Renal cortical epithelial cell (primary cell): Measurements from ENCODE around the gene KRT2. TPM values are rescaled to one million over a fixed set of nuclear protein-coding genes. Genes with fewer than 3 reads are reported as not detected.

Experiments
- DNase-seq: peaks from one replicate; pipeline ENCODE4 v3.0.0-alpha.2; 2011; ENCODE audit warnings: low read depth
- total RNA-seq: library from RNA; depleted of rRNA; stranded (reverse); fragments of >200 nt; gene quantifications from 2 replicates; pipeline ENCODE4 v1.2.3, GENCODE V29; 2014

The KRT2 gene
- total RNA-seq, 1 donor from 2014 or later: not detected

GRCh38 chr12:52641468-52641867, 10.5 kb downstream of the KRT2 start:
- DNase-seq: no peak

- no peak for DNase-seq
Observed at GRCh38 chr12:52637299-52637698, 14.7 kb downstream of the KRT2 start.

GRCh38 chr12:52636592-52637258, 15.3 kb downstream of the KRT2 start:
- no peak for DNase-seq

- DNase-seq: no peak
Observed at GRCh38 chr12:52636189-52636588, 15.8 kb downstream of the KRT2 start.

- DNase-seq: no peak
Observed at GRCh38 chr12:52634266-52635056, 17.6 kb downstream of the KRT2 start.

- no peak for DNase-seq
Observed at GRCh38 chr12:52633383-52633782, 18.6 kb downstream of the KRT2 start.

GRCh38 chr12:52632656-52633055, 19.4 kb downstream of the KRT2 start:
- no peak for DNase-seq

- DNase-seq: no peak
Observed at GRCh38 chr12:52631676-52632459, 20.1 kb downstream of the KRT2 start.

GRCh38 chr12:52631264-52631663, 20.7 kb downstream of the KRT2 start:
- no peak for DNase-seq

- DNase-seq: no peak
Observed at GRCh38 chr12:52630599-52631200, 21.3 kb downstream of the KRT2 start.

GRCh38 chr12:52630008-52630500, 22.0 kb downstream of the KRT2 start:
- no peak for DNase-seq

GRCh38 chr12:52629281-52630007, 22.6 kb downstream of the KRT2 start:
- DNase-seq: no peak

- no peak for DNase-seq
Observed at GRCh38 chr12:52628841-52629240, 23.2 kb downstream of the KRT2 start.

- DNase-seq: no peak
Observed at GRCh38 chr12:52628111-52628507, 23.9 kb downstream of the KRT2 start.

GRCh38 chr12:52627395-52628110, 24.5 kb downstream of the KRT2 start:
- DNase-seq: no peak

GRCh38 chr12:52622349-52622748, 29.7 kb downstream of the KRT2 start:
- no peak for DNase-seq

- DNase-seq: no peak
Observed at GRCh38 chr12:52618866-52619265, 33.1 kb downstream of the KRT2 start.

GRCh38 chr12:52618216-52618615, 33.8 kb downstream of the KRT2 start, which contains the start of gene KRT73:
TSS of gene KRT73 (minus strand) at chr12:52618559. CDS start at chr12:52618524, 35 bp downstream.
- no peak for DNase-seq

GRCh38 chr12:52617403-52617785, 34.6 kb downstream of the KRT2 start:
- DNase-seq: no peak

GRCh38 chr12:52616680-52617402, 35.2 kb downstream of the KRT2 start:
- no peak for DNase-seq
